OCI-LY1 (cell line): ENCODE measurements around the gene SKAP1.

ENCODE experiments used
- H2AFZ ChIP-seq: fragments of 200-600 bp; sonication (generic), shearing (Covaris generic); 2 replicates; pipeline ENCODE4 v1.6.0; 2014; ENCODE audit warnings: antibody characterized with exemption, mild to moderate bottlenecking, low read length
- H3F3A ChIP-seq: fragments of 200-600 bp; sonication (generic), shearing (Covaris generic); 2 replicates; pipeline ENCODE4 v1.6.0; 2014; ENCODE audit warnings: mild to moderate bottlenecking, antibody characterized with exemption, low read length, moderate library complexity; ENCODE audit not compliant: insufficient read depth
- H3K27ac ChIP-seq: fragments of 200-600 bp; sonication (generic); 2 replicates; pipeline ENCODE4 v1.5.1; 2014; ENCODE audit warnings: low read length, mixed run types, mild to moderate bottlenecking, low read depth; ENCODE audit not compliant: poor library complexity, severe bottlenecking
- H3K27me3 ChIP-seq: fragments of 200-600 bp; sonication (generic); 2 replicates; pipeline ENCODE4 v1.6.0; 2014; ENCODE audit warnings: antibody characterized with exemption, mild to moderate bottlenecking, low read length, moderate library complexity; ENCODE audit not compliant: insufficient read depth
- H3K36me3 ChIP-seq: fragments of 200-600 bp; sonication (generic); 2 replicates; pipeline ENCODE4 v1.6.1; 2014; ENCODE audit warnings: mild to moderate bottlenecking, antibody characterized with exemption, low read length, moderate library complexity, mixed read lengths; ENCODE audit not compliant: insufficient read depth
- H3K4me1 ChIP-seq: fragments of 200-600 bp; sonication (generic); 2 replicates; pipeline ENCODE4 v1.5.1; 2014; ENCODE audit warnings: mild to moderate bottlenecking, low read length, moderate library complexity; ENCODE audit not compliant: insufficient read depth, severe bottlenecking
- H3K4me2 ChIP-seq: fragments of 200-600 bp; sonication (generic), shearing (Covaris generic); 2 replicates; pipeline ENCODE4 v1.6.1; 2014; ENCODE audit warnings: low read length
- H3K4me3 ChIP-seq: fragments of 200-600 bp; sonication (generic); 2 replicates; pipeline ENCODE4 v1.5.1; 2014; ENCODE audit warnings: low read length, low read depth, mild to moderate bottlenecking, mixed read lengths; ENCODE audit not compliant: poor library complexity, severe bottlenecking
- H3K79me2 ChIP-seq: fragments of 200-600 bp; shearing (Covaris generic); 2 replicates; pipeline ENCODE4 v1.6.1; 2016; ENCODE audit warnings: mixed run types, low read length, mixed read lengths; ENCODE audit not compliant: insufficient read depth
- H3K9ac ChIP-seq: fragments of 200-600 bp; sonication (generic), shearing (Covaris generic); 2 replicates; pipeline ENCODE4 v1.6.1; 2014; ENCODE audit warnings: mild to moderate bottlenecking, low read length, mixed read lengths
- H3K9me2 ChIP-seq: fragments of 200-600 bp; sonication (generic), shearing (Covaris generic); 2 replicates; pipeline ENCODE4 v1.6.1; 2014; ENCODE audit warnings: low read depth, mild to moderate bottlenecking, low read length, mixed read lengths
- H3K9me3 ChIP-seq: fragments of 200-600 bp; shearing (Covaris generic); 2 replicates; pipeline ENCODE4 v1.6.1; 2014; ENCODE audit warnings: low read length, mixed read lengths
- H4K20me1 ChIP-seq: fragments of 200-600 bp; sonication (generic), shearing (Covaris generic); 2 replicates; pipeline ENCODE4 v1.6.0; 2016; ENCODE audit warnings: mild to moderate bottlenecking, low read length; ENCODE audit not compliant: insufficient read depth
- CTCF ChIP-seq: fragments of 200-600 bp; sonication (generic), shearing (Covaris generic); IDR thresholded peaks from 2 replicates; pipeline ENCODE4 v1.5.1; 2017; ENCODE audit warnings: mild to moderate bottlenecking, antibody characterized with exemption, low read length, moderate library complexity, mixed read lengths
- EZH2 ChIP-seq: fragments of 200-600 bp; sonication (generic), shearing (Covaris generic); IDR thresholded peaks from 2 replicates; pipeline ENCODE4 v1.8.0; 2017; ENCODE audit warnings: borderline replicate concordance, mixed run types, mild to moderate bottlenecking, antibody characterized with exemption, low read length, moderate library complexity, mixed read lengths

The SKAP1 gene

DNA sequence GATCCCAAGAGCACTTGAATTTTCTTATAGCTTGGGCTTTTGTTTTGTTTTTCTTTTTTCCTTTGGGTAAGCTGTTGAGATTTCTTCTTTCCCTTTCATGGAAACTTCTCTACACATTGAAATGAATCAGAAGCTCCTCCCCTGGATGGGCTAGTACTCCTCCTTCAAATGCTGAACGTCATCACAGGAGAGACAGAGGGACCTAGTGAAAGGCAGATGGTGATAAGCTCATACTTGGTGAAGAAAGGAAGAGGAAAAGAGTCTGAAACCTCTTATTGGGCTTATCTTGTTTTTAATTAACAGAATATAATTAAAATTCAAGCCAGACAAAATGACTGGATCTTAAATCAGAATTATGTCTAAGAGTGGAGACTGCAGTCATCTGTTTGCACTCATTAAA lies 175.1 kb downstream of the SKAP1 start:
- Histone ChIP-seq H3K79me2 (no peaks in the 10 kb centered on the region), H2AFZ (no peak overlapping the region), H3F3A (no peaks in the 10 kb centered on the region), H4K20me1 (no peaks in the 10 kb centered on the region), H3K9me2 (no peaks in the 10 kb centered on the region), H3K27ac (no peak overlapping the region), H3K9me3 (no peaks in the 10 kb centered on the region), H3K4me3 (no peak overlapping the region), H3K4me1 (no peaks in the 10 kb centered on the region), H3K9ac (no peak overlapping the region), H3K4me2 (no peak overlapping the region), H3K27me3 (0 out of 2 replicates have a peak, but pooled peaks cover 3% of the 10 kb centered on the region), H3K36me3 (no peaks in the 10 kb centered on the region)
- TF ChIP-seq CTCF (no peak), EZH2 (no peak)

DNA sequence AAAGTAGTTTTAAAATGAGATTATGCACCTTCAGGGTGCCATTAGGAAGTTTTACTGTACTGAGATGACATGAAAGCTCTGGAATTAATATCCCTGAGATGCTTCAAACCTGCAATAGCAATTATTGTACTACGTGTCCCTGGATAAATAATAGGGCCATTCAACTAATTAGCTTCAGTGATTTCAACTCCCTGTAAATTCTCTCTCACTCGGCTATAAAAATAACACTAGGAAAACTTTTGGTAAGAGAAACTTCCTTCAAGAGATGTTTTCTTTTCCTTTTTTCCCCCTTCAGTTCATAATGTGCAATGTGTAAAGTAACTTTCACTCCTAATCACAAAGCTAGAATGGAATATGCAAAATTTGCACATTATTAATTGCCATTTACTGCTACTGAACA lies 176.0 kb downstream of the SKAP1 start:
- Histone ChIP-seq H3K9me3 (no peaks in the 10 kb centered on the region), H4K20me1 (no peaks in the 10 kb centered on the region), H3K27ac (no peak overlapping the region), H3K27me3 (peaks cover 3% of the 10 kb centered on the region; the same call in 1 of the 2 replicates), H3F3A (no peaks in the 10 kb centered on the region), H2AFZ (no peak overlapping the region), H3K79me2 (no peaks in the 10 kb centered on the region), H3K4me3 (no peak overlapping the region), H3K9ac (no peak overlapping the region), H3K36me3 (no peaks in the 10 kb centered on the region), H3K4me2 (no peak overlapping the region), H3K4me1 (no peaks in the 10 kb centered on the region), H3K9me2 (no peaks in the 10 kb centered on the region)
- TF ChIP-seq EZH2 (no peak), CTCF (no peak)

GRCh38 chr17:48251950-48252349 lies 178.1 kb downstream of the SKAP1 start:
- Histone ChIP-seq H3K9ac (no peak overlapping the region), H3K27me3 (peaks cover 3% of the 10 kb centered on the region; the same call in 1 of the 2 replicates), H3K4me1 (no peaks in the 10 kb centered on the region), H3K27ac (no peak overlapping the region), H3K79me2 (no peaks in the 10 kb centered on the region), H3K36me3 (no peaks in the 10 kb centered on the region), H3K4me3 (no peak overlapping the region), H4K20me1 (no peaks in the 10 kb centered on the region), H2AFZ (no peak overlapping the region), H3K9me2 (no peaks in the 10 kb centered on the region), H3K4me2 (no peak overlapping the region), H3F3A (no peaks in the 10 kb centered on the region), H3K9me3 (no peaks in the 10 kb centered on the region)
- TF ChIP-seq EZH2 (no peak), CTCF (no peak)
